CD14-positive monocyte (primary cell): ENCODE measurements around the gene CCT7. TPM values are rescaled to one million over a fixed set of nuclear protein-coding genes. Genes with fewer than 3 reads are reported as not detected.
A peak's percentile ranks its signal among the peaks of the same experiment; 100 is the strongest.
"Not testable (repeated sequence)": the region's sequence is repeated elsewhere in the genome, so short reads cannot be mapped to it uniquely, and the experiment has no call there.

Source experiments
- DNase-seq, 3 donors: peaks; one replicate each; pipeline ENCODE4 v3.0.0-alpha.2; 2011 to 2022
- H2AFZ ChIP-seq: 2 replicates; pipeline ENCODE4 v1.6.0; 2012; ENCODE audit warnings: mild to moderate bottlenecking, low read depth, low read length, inconsistent platforms; ENCODE audit not compliant: insufficient read depth, poor library complexity, severe bottlenecking
- H3K27ac ChIP-seq, 2 donors: 1 replicate in 1 of 2; 2 replicates in 1 of 2; pipeline ENCODE4 v1.5.1; 2012 to 2013; ENCODE audit warnings: low read length in 2 of 2, control low read depth in 1 of 2, inconsistent platforms in 1 of 2, low read depth in 1 of 2, mild to moderate bottlenecking in 1 of 2
- H3K27me3 ChIP-seq, 2 donors: one replicate each; pipeline versions ENCODE4 v1.6.0 to v1.6.1; 2011 to 2013; ENCODE audit warnings: low read length in 2 of 2; ENCODE audit not compliant: control insufficient read depth in 2 of 2, insufficient read depth in 2 of 2
- H3K36me3 ChIP-seq, 2 donors: replicated peaks in 1 of 2; 1 replicate in 1 of 2; 2 replicates in 1 of 2; pipeline versions ENCODE4 v1.5.1 to v1.6.1; 2012 to 2013; ENCODE audit warnings: low read length in 2 of 2, control low read depth in 1 of 2, inconsistent platforms in 1 of 2, mild to moderate bottlenecking in 1 of 2; ENCODE audit not compliant: insufficient read depth in 2 of 2, control insufficient read depth in 1 of 2
- H3K4me1 ChIP-seq, 2 donors: 1 replicate in 1 of 2; 2 replicates in 1 of 2; pipeline versions ENCODE4 v1.5.1 to v1.6.1; 2012 to 2013; ENCODE audit warnings: low read length in 2 of 2, control low read depth in 1 of 2, inconsistent platforms in 1 of 2, mild to moderate bottlenecking in 1 of 2, moderate library complexity in 1 of 2; ENCODE audit not compliant: insufficient read depth in 2 of 2, control insufficient read depth in 1 of 2
- H3K4me2 ChIP-seq: replicated peaks from 2 replicates; pipeline ENCODE3; 2012; ENCODE audit warnings: low read length, moderate library complexity, mild to moderate bottlenecking; ENCODE audit not compliant: poor library complexity, severe bottlenecking; ENCODE audit errors: extremely low read depth
- H3K4me3 ChIP-seq, 3 experiments: fragments of 200-600 bp in 1 of 3; sonication (generic) in 1 of 3; replicated peaks in 1 of 3; 1 replicate in 2 of 3; 2 replicates in 1 of 3; pipeline ENCODE4 v1.5.1; 2011 to 2013; ENCODE audit warnings: low read length in 3 of 3, mild to moderate bottlenecking in 3 of 3, control low read depth in 2 of 3, low read depth in 2 of 3, inconsistent platforms in 1 of 3, moderate library complexity in 1 of 3
- H3K79me2 ChIP-seq: 2 replicates; pipeline ENCODE4 v1.6.0; 2012; ENCODE audit warnings: mild to moderate bottlenecking, control low read depth, inconsistent platforms, low read length, moderate library complexity; ENCODE audit not compliant: insufficient read depth
- H3K9ac ChIP-seq: 2 replicates; pipeline ENCODE4 v1.6.0; 2017; ENCODE audit warnings: low read length, mild to moderate bottlenecking; ENCODE audit not compliant: insufficient read depth, poor library complexity, severe bottlenecking
- H3K9me3 ChIP-seq, 2 donors: replicated peaks in 1 of 2; 1 replicate in 1 of 2; 2 replicates in 1 of 2; pipeline versions ENCODE4 v1.5.1 to v1.6.1; 2012 to 2013; ENCODE audit warnings: low read length in 2 of 2, control low read depth in 1 of 2; ENCODE audit not compliant: control insufficient read depth in 1 of 2, insufficient read depth in 1 of 2
- H4K20me1 ChIP-seq: 2 replicates; pipeline ENCODE4 v1.6.0; 2012; ENCODE audit warnings: mild to moderate bottlenecking, low read length, control low read depth, moderate library complexity; ENCODE audit not compliant: insufficient read depth
- H3K27ac Mint-ChIP-seq, 7 donors: one replicate each; pipeline ENCODE4 v1.8.0; 2020; ENCODE audit warnings: mild to moderate bottlenecking in 7 of 7, mixed read lengths in 7 of 7, moderate library complexity in 6 of 7, inconsistent platforms in 2 of 7
- H3K27me3 Mint-ChIP-seq, 3 donors: one replicate each; pipeline ENCODE4 v1.8.0; 2021 to 2022; ENCODE audit warnings: low read depth in 3 of 3, mild to moderate bottlenecking in 3 of 3, mixed read lengths in 3 of 3, moderate library complexity in 3 of 3, inconsistent platforms in 1 of 3
- H3K36me3 Mint-ChIP-seq, 2 donors: one replicate each; pipeline ENCODE4 v1.8.0; 2020; ENCODE audit warnings: mixed read lengths in 2 of 2, inconsistent platforms in 1 of 2, mild to moderate bottlenecking in 1 of 2
- H3K4me1 Mint-ChIP-seq: one replicate; pipeline ENCODE4 v1.8.0; 2020; ENCODE audit warnings: mild to moderate bottlenecking, mixed read lengths
- H3K4me3 Mint-ChIP-seq, 2 donors: one replicate each; pipeline ENCODE4 v1.8.0; 2020; ENCODE audit warnings: mild to moderate bottlenecking in 2 of 2, mixed read lengths in 2 of 2, moderate library complexity in 1 of 2
- H3K9me3 Mint-ChIP-seq, 7 donors: one replicate each; pipeline ENCODE4 v1.8.0; 2020 to 2022; ENCODE audit warnings: mixed read lengths in 7 of 7, mild to moderate bottlenecking in 6 of 7, moderate library complexity in 6 of 7, inconsistent platforms in 2 of 7
- WGBS: methylation state at CpG from one replicate; pipeline ENCODE4 v1.1.5; 2013; ENCODE audit warnings: missing lambda C conversion rate; ENCODE audit not compliant: insufficient coverage; 5-methylcytosine and 5-hydroxymethylcytosine counted together
- intact Hi-C, 2 donors: fragments of 100-400 bp; cut with micrococcal nuclease; formaldehyde crosslinking; loops; one replicate each; pipeline versions ENCODE4 v1.15.0 to v1.15.1; 2023
- polyA plus RNA-seq, 3 donors: library from polyadenylated mRNA; depleted of rRNA in 1 of 3; unstranded in 2 of 3; stranded (reverse) in 1 of 3; fragments of 300-500 nt in 2 of 3; fragments of >200 nt in 1 of 3; fragmentation: Illumina TruSeq in 2 of 3; gene quantifications; 1 replicate in 2 of 3; 2 replicates in 1 of 3; pipeline ENCODE4 v1.2.3, GENCODE V29; 2012 to 2021
- TF ChIP-seq, protein P1 (sequence below): fragments of 200-600 bp; IDR thresholded peaks from one replicate; pipeline ENCODE4 v1.8.0; 2022; ENCODE audit warnings: antibody characterized with exemption, mild to moderate bottlenecking

CCT7 gene
- polyA plus RNA-seq, 3 donors: 56.8 to 151 (median 134) TPM

DNA sequence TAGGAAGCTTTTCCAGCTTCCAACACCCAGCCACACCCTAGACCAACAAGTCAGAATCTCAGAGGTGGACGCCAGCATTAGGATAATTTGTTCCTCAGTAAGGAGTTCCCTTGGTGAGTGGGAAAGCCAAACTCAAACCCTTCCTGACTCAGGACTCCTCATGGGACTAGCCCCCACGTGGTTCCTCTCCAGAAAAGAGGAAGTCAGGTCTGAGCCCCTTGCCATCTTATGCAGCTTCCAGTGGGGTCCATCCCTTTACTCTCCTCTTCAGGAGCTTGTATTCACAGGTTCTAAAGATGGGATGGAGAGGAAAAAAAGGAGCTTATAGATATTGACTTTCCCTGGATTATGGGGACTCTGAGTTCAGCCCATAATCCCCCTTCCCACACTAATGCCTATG lies 46.6 kb upstream of the CCT7 start:
- no peaks in the 10 kb centered on the region for H3K4me1 Mint-ChIP-seq
- H3K27me3 ChIP-seq: no peaks in the 10 kb centered on the region
- H2AFZ ChIP-seq: no peak overlapping the region
- H3K36me3 Mint-ChIP-seq: no peaks in the 10 kb centered on the region
- no peaks in the 10 kb centered on the region for H3K9me3 ChIP-seq
- no peak overlapping the region for H3K27ac ChIP-seq
- no peak overlapping the region for H3K4me2 ChIP-seq
- DNase-seq: no peak
- no peaks in the 10 kb centered on the region for H4K20me1 ChIP-seq
- no peak overlapping the region for H3K27ac Mint-ChIP-seq
- H3K4me3 ChIP-seq: no peak overlapping the region
- TF ChIP-seq, protein P1, sequence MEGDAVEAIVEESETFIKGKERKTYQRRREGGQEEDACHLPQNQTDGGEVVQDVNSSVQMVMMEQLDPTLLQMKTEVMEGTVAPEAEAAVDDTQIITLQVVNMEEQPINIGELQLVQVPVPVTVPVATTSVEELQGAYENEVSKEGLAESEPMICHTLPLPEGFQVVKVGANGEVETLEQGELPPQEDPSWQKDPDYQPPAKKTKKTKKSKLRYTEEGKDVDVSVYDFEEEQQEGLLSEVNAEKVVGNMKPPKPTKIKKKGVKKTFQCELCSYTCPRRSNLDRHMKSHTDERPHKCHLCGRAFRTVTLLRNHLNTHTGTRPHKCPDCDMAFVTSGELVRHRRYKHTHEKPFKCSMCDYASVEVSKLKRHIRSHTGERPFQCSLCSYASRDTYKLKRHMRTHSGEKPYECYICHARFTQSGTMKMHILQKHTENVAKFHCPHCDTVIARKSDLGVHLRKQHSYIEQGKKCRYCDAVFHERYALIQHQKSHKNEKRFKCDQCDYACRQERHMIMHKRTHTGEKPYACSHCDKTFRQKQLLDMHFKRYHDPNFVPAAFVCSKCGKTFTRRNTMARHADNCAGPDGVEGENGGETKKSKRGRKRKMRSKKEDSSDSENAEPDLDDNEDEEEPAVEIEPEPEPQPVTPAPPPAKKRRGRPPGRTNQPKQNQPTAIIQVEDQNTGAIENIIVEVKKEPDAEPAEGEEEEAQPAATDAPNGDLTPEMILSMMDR: no peak
- H3K27me3 Mint-ChIP-seq: peaks cover 13 to 33% (median 21%) of the 10 kb centered on the region in 3 donors
- H3K4me3 Mint-ChIP-seq: no peak overlapping the region
- H3K36me3 ChIP-seq: no peaks in the 10 kb centered on the region
- intact Hi-C loops: no loop called here
- H3K79me2 ChIP-seq: no peaks in the 10 kb centered on the region
- H3K9me3 Mint-ChIP-seq: peaks cover 0 to 12% (median 8%) of the 10 kb centered on the region in 7 donors
- H3K4me1 ChIP-seq: no peaks in the 10 kb centered on the region
- no CpG with 5 or more reads among the region's 2 CpGs for WGBS
- H3K9ac ChIP-seq: no peak overlapping the region

DNA sequence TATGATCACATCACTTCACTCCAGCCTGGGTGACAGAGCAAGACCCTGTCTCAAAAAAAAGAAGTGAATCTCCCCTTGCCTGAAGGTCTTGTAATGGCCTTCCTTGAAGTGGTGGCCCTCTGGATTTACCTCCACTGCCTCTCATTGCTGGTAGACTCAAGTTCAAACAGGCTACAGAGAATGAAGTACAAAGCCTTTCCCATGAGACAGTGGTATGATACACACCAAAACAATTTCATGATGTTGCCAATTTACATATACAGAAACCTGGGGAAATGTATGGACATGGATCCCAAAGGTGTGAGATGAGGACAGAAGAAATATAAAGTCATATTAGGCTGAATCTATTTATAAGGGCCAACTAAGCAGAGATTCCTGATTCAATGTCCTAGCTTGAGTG lies 36.5 kb upstream of the CCT7 start:
- no peaks in the 10 kb centered on the region for H4K20me1 ChIP-seq
- peaks cover 0 to 18% (median 7%) of the 10 kb centered on the region in 7 donors for H3K9me3 Mint-ChIP-seq
- H3K4me1 Mint-ChIP-seq: peaks cover 2% of the 10 kb centered on the region
- no peak overlapping the region for H3K4me3 ChIP-seq
- H3K4me2 ChIP-seq: no peak overlapping the region
- H3K27ac ChIP-seq: no peak overlapping the region
- no peak overlapping the region for H3K9ac ChIP-seq
- H3K4me3 Mint-ChIP-seq: no peak overlapping the region
- H3K27me3 Mint-ChIP-seq: peaks cover 49 to 68% (median 52%) of the 10 kb centered on the region in 3 donors
- H3K36me3 Mint-ChIP-seq: peaks cover 0 to 3% of the 10 kb centered on the region in 2 donors
- H3K4me1 ChIP-seq: peaks cover 0 to 4% of the 10 kb centered on the region in 2 donors
- H2AFZ ChIP-seq: no peak overlapping the region
- TF ChIP-seq, protein P1: no peak
- no peak overlapping the region for H3K27ac Mint-ChIP-seq
- no peaks in the 10 kb centered on the region for H3K79me2 ChIP-seq
- H3K27me3 ChIP-seq: peaks cover 19 to 39% of the 10 kb centered on the region in 2 donors
- DNase-seq: no peak
- H3K36me3 ChIP-seq: no peaks in the 10 kb centered on the region
- intact Hi-C loops: no loop called here
- H3K9me3 ChIP-seq: no peaks in the 10 kb centered on the region

DNA sequence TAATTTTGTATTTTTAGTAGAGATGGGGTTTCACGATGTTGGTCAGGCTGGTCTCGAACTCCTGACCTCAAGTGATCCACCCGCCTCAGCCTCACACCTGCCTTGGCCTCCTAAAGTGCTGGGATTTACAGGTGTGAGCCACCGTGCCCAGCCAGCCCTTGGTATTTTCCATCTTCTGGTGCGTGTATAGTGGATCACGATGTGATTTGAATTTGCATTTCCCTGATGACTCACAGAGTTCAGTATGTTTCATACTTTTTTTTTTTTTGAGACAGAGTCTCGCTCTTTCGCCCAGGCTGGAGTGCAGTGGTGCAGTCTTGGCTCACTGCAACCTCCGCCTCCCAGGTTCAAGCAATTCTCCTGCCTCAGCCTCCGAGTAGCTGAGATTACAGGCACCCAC lies 33.8 kb upstream of the CCT7 start:
- H3K27ac Mint-ChIP-seq, H3K36me3 ChIP-seq, DNase-seq, H3K4me3 ChIP-seq, H3K27ac ChIP-seq, H2AFZ ChIP-seq, H3K79me2 ChIP-seq, H3K9ac ChIP-seq, H3K36me3 Mint-ChIP-seq, H4K20me1 ChIP-seq, H3K4me2 ChIP-seq, intact Hi-C loops, H3K4me1 Mint-ChIP-seq: not testable (repeated sequence)
- peaks cover 70 to 86% (median 70%) of the 10 kb centered on the region in 3 donors for H3K27me3 Mint-ChIP-seq
- peaks cover 0 to 19% (median 5%) of the 10 kb centered on the region in 7 donors for H3K9me3 Mint-ChIP-seq
- peak overlapping the region in 1 of 2 donors; percentile 46 for H3K4me3 Mint-ChIP-seq
- 84% methylated on average over 6 of the region's 10 CpGs for WGBS
- H3K4me1 ChIP-seq: peaks cover 0 to 13% of the 10 kb centered on the region in 2 donors
- peaks cover 0 to 10% of the 10 kb centered on the region in 2 donors for H3K9me3 ChIP-seq
- peaks cover 37 to 62% of the 10 kb centered on the region in 2 donors for H3K27me3 ChIP-seq
